ENCODE measurements around the gene VPS13D. TPM values are rescaled to one million over a fixed set of nuclear protein-coding genes. Genes with fewer than 3 reads are reported as not detected.
A peak's percentile ranks its signal among the peaks of the same experiment; 100 is the strongest.

The VPS13D gene
- polyA plus RNA-seq, 3 donors = 3.6 to 20.2 (median 5.1) TPM

- no peak overlapping the region for H3K4me2 ChIP-seq (replicated peaks; ENCODE audit: extremely low read depth, low read length, poor library complexity, severe bottlenecking)
- H3K4me3 ChIP-seq (replicated peaks in 1 of 3; ENCODE audit: low read depth in 2 of 3, low read length in 3 of 3) = no peak overlapping the region
- H3K9ac ChIP-seq (ENCODE audit: insufficient read depth, low read length, poor library complexity, severe bottlenecking) = no peak overlapping the region
- TF ChIP-seq, protein P1, sequence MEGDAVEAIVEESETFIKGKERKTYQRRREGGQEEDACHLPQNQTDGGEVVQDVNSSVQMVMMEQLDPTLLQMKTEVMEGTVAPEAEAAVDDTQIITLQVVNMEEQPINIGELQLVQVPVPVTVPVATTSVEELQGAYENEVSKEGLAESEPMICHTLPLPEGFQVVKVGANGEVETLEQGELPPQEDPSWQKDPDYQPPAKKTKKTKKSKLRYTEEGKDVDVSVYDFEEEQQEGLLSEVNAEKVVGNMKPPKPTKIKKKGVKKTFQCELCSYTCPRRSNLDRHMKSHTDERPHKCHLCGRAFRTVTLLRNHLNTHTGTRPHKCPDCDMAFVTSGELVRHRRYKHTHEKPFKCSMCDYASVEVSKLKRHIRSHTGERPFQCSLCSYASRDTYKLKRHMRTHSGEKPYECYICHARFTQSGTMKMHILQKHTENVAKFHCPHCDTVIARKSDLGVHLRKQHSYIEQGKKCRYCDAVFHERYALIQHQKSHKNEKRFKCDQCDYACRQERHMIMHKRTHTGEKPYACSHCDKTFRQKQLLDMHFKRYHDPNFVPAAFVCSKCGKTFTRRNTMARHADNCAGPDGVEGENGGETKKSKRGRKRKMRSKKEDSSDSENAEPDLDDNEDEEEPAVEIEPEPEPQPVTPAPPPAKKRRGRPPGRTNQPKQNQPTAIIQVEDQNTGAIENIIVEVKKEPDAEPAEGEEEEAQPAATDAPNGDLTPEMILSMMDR (IDR thresholded peaks at IDR 0.05) = no peak
- H3K9me3 ChIP-seq (replicated peaks in 1 of 2; ENCODE audit: control insufficient read depth in 1 of 2, insufficient read depth in 1 of 2, low read length in 2 of 2) = peaks cover 0 to 4% of the 10 kb centered on the region in 2 donors
- no peaks in the 10 kb centered on the region for H3K36me3 ChIP-seq (replicated peaks in 1 of 2; ENCODE audit: control insufficient read depth in 1 of 2, insufficient read depth in 2 of 2, low read length in 2 of 2)
- no peaks in the 10 kb centered on the region for H3K79me2 ChIP-seq (ENCODE audit: insufficient read depth, low read length)
- no peak overlapping the region for H3K27ac Mint-ChIP-seq
- WGBS (ENCODE audit: insufficient coverage) = 92% methylated on average over 2 of the region's 2 CpGs
- no peak overlapping the region for H2AFZ ChIP-seq (ENCODE audit: insufficient read depth, low read depth, low read length, poor library complexity, severe bottlenecking)
- H4K20me1 ChIP-seq (ENCODE audit: insufficient read depth, low read length) = no peaks in the 10 kb centered on the region
- peaks cover 4 to 15% (median 10%) of the 10 kb centered on the region in 3 donors for H3K27me3 Mint-ChIP-seq (ENCODE audit: low read depth in 3 of 3)
- intact Hi-C loops (cut with micrococcal nuclease) = no loop called here
- DNase-seq = no peak
- H3K27ac ChIP-seq (ENCODE audit: low read depth in 1 of 2, low read length in 2 of 2) = no peak overlapping the region
- H3K4me1 Mint-ChIP-seq = no peaks in the 10 kb centered on the region
- H3K36me3 Mint-ChIP-seq = peaks cover 0 to 4% of the 10 kb centered on the region in 2 donors
- H3K4me1 ChIP-seq (ENCODE audit: control insufficient read depth in 1 of 2, insufficient read depth in 2 of 2, low read length in 2 of 2) = no peaks in the 10 kb centered on the region
- H3K27me3 ChIP-seq (ENCODE audit: control insufficient read depth in 2 of 2, insufficient read depth in 2 of 2, low read length in 2 of 2) = peaks cover 0 to 3% of the 10 kb centered on the region in 2 donors
- no peak overlapping the region for H3K4me3 Mint-ChIP-seq
- peaks cover 0 to 12% (median 9%) of the 10 kb centered on the region in 7 donors for H3K9me3 Mint-ChIP-seq
These were observed 309.5 kb downstream of the VPS13D start for GRCh38 chr1:12539320-12539704.

- Mint-ChIP-seq H3K9me3 (peaks cover 0 to 11% (median 9%) of the 10 kb centered on the region in 7 donors), H3K27ac (no peak overlapping the region), H3K4me3 (no peak overlapping the region), H3K27me3 (ENCODE audit: low read depth in 3 of 3) (peaks cover 4 to 15% (median 10%) of the 10 kb centered on the region in 3 donors), H3K4me1 (no peaks in the 10 kb centered on the region), H3K36me3 (peaks cover 0 to 4% of the 10 kb centered on the region in 2 donors)
- Histone ChIP-seq H3K4me1 (ENCODE audit: control insufficient read depth in 1 of 2, insufficient read depth in 2 of 2, low read length in 2 of 2) (no peaks in the 10 kb centered on the region), H3K9me3 (replicated peaks in 1 of 2; ENCODE audit: control insufficient read depth in 1 of 2, insufficient read depth in 1 of 2, low read length in 2 of 2) (peaks cover 0 to 4% of the 10 kb centered on the region in 2 donors), H3K4me3 (replicated peaks in 1 of 3; ENCODE audit: low read depth in 2 of 3, low read length in 3 of 3) (no peak overlapping the region), H3K27me3 (ENCODE audit: control insufficient read depth in 2 of 2, insufficient read depth in 2 of 2, low read length in 2 of 2) (peaks cover 0 to 3% of the 10 kb centered on the region in 2 donors), H4K20me1 (ENCODE audit: insufficient read depth, low read length) (no peaks in the 10 kb centered on the region), H3K27ac (ENCODE audit: low read depth in 1 of 2, low read length in 2 of 2) (no peak overlapping the region), H3K36me3 (replicated peaks in 1 of 2; ENCODE audit: control insufficient read depth in 1 of 2, insufficient read depth in 2 of 2, low read length in 2 of 2) (no peaks in the 10 kb centered on the region), H3K9ac (ENCODE audit: insufficient read depth, low read length, poor library complexity, severe bottlenecking) (no peak overlapping the region), H2AFZ (ENCODE audit: insufficient read depth, low read depth, low read length, poor library complexity, severe bottlenecking) (no peak overlapping the region), H3K79me2 (ENCODE audit: insufficient read depth, low read length) (no peaks in the 10 kb centered on the region), H3K4me2 (replicated peaks; ENCODE audit: extremely low read depth, low read length, poor library complexity, severe bottlenecking) (no peak overlapping the region)
- 28% methylated on average over 25 of the region's 34 CpGs for WGBS (ENCODE audit: insufficient coverage)
- peak in 1 of 3 donors; percentile 13 for DNase-seq
- TF ChIP-seq, protein P1 (IDR thresholded peaks at IDR 0.05) = no peak
- intact Hi-C loops (cut with micrococcal nuclease) = no loop called here
These were observed 310.1 kb downstream of the VPS13D start for GRCh38 chr1:12539705-12540579.

Data from CD14-positive monocyte (primary cell).